GM18520 (cell line): ENCODE measurements around the gene NAGPA.

Source experiments
- ATAC-seq: cut with Tn5 transposase; IDR thresholded peaks from one replicate; pipeline ENCODE4 v1.9.1; 2021; ENCODE audit not compliant: unreplicated experiment

Gene NAGPA

GRCh38 chr16:5030251-5030870, 3.4 kb downstream of the NAGPA start:
- ATAC-seq, result no peak

GRCh38 chr16:5028950-5029475, 4.7 kb downstream of the NAGPA start:
- ATAC-seq, result no peak

GRCh38 chr16:5027575-5028235, 6.0 kb downstream of the NAGPA start:
- ATAC-seq, result no peak

- ATAC-seq, result no peak
These were observed 6.6 kb downstream of the NAGPA start for GRCh38 chr16:5027086-5027485.

- ATAC-seq, result no peak
These were observed 7.1 kb downstream of the NAGPA start for GRCh38 chr16:5026664-5027063.

- ATAC-seq, result no peak
These were observed 8.5 kb downstream of the NAGPA start for GRCh38 chr16:5025171-5025632.

- ATAC-seq, result no peak
These were observed 9.1 kb downstream of the NAGPA start for GRCh38 chr16:5024632-5025031.

GRCh38 chr16:5022521-5022920, 11.2 kb downstream of the NAGPA start:
- ATAC-seq, result no peak

GRCh38 chr16:5020551-5020950, 13.2 kb downstream of the NAGPA start:
- ATAC-seq, result no peak

GRCh38 chr16:5019775-5020174, 14.0 kb downstream of the NAGPA start:
- no peak for ATAC-seq

GRCh38 chr16:5018793-5019192, 14.9 kb downstream of the NAGPA start:
- ATAC-seq, result no peak

- no peak for ATAC-seq
These were observed 16.1 kb downstream of the NAGPA start for GRCh38 chr16:5017678-5017969.

- no peak for ATAC-seq
These were observed 16.6 kb downstream of the NAGPA start for GRCh38 chr16:5016967-5017677.

GRCh38 chr16:5015887-5016286, 17.8 kb downstream of the NAGPA start:
- ATAC-seq, result no peak

- ATAC-seq, result no peak
These were observed 18.4 kb downstream of the NAGPA start for GRCh38 chr16:5015351-5015750.

- no peak for ATAC-seq
These were observed 20.8 kb downstream of the NAGPA start for GRCh38 chr16:5012887-5013286.

- ATAC-seq, result no peak
These were observed 22.1 kb downstream of the NAGPA start for GRCh38 chr16:5011637-5012036.

GRCh38 chr16:5010576-5011329, 23.0 kb downstream of the NAGPA start:
- no peak for ATAC-seq

- ATAC-seq, result no peak
These were observed 25.4 kb downstream of the NAGPA start for GRCh38 chr16:5008311-5008731.

- no peak for ATAC-seq
These were observed 26.5 kb downstream of the NAGPA start for GRCh38 chr16:5007256-5007655.
